Mucosa of descending colon (tissue), 3 donors: Measurements from ENCODE around the gene ADGRF3. TPM values are rescaled to one million over a fixed set of nuclear protein-coding genes. Genes with fewer than 3 reads are reported as not detected.
A peak's percentile ranks its signal among the peaks of the same experiment; 100 is the strongest.
"Not testable (repeated sequence)": the region's sequence is repeated elsewhere in the genome, so short reads cannot be mapped to it uniquely, and the experiment has no call there.

Source experiments
- ATAC-seq: fragments of 200-7000 bp; cut with Tn5 transposase; one replicate; pipeline ENCODE4 v1.9.1; 2020; ENCODE audit warnings: mild to moderate bottlenecking, moderate library complexity
- DNase-seq, 3 donors: peaks; one replicate each; pipeline ENCODE4 v3.0.0-alpha.2; 2020
- H3K36me3 ChIP-seq: fragments of 200-600 bp; one replicate; pipeline ENCODE4 v1.8.0; 2021; ENCODE audit warnings: low read depth, mild to moderate bottlenecking
- H3K4me1 ChIP-seq: fragments of 200-600 bp; one replicate; pipeline ENCODE4 v1.8.0; 2021; ENCODE audit warnings: low read depth, mild to moderate bottlenecking
- H3K4me3 ChIP-seq: fragments of 200-600 bp; one replicate; pipeline ENCODE4 v1.8.0; 2021; ENCODE audit warnings: mild to moderate bottlenecking
- H3K9me3 ChIP-seq: fragments of 200-600 bp; one replicate; pipeline ENCODE4 v1.8.0; 2021; ENCODE audit warnings: mild to moderate bottlenecking
- intact Hi-C, 2 donors: fragments of 100-400 bp; cut with DNase I in 1 of 2; cut with micrococcal nuclease in 1 of 2; formaldehyde crosslinking; loops; one replicate each; pipeline versions ENCODE4 v1.11.0 to v1.11.1; 2022; cut with DNase I, micrococcal nuclease
- total RNA-seq, 3 donors: library from RNA; stranded (reverse); fragmentation: NEBNext Ultra II Directional in 2 of 3; extraction: Animal tissue kit (Norgen Biotek cat#: 25700) in 2 of 3; gene quantifications; one replicate each; pipeline versions ENCODE4 v1.2.1 to v1.2.4, GENCODE V29; 2021 to 2023
- TF ChIP-seq, protein P1 (sequence below): fragments of 200-600 bp; IDR thresholded peaks from one replicate; pipeline ENCODE4 v1.8.0; 2022; ENCODE audit warnings: antibody characterized with exemption, mild to moderate bottlenecking
- donor health status: DM: no; HTN: no; CAD: no; lungs with moderate emphysema.
- donor health status: DM: no; HTN: no; CAD: no.
- donor health status: DM: no; HTN: yes; CAD: no.

The ADGRF3 gene
- total RNA-seq, 3 donors from 2014 or later, result 0.13 to 0.77 (median 0.32) TPM

GRCh38 chr2:26336719-26337118 is 9.9 kb downstream of the ADGRF3 start:
- intact Hi-C loops, result no loop called here
- no peaks in the 10 kb centered on the region for H3K9me3 ChIP-seq
- TF ChIP-seq, protein P1, sequence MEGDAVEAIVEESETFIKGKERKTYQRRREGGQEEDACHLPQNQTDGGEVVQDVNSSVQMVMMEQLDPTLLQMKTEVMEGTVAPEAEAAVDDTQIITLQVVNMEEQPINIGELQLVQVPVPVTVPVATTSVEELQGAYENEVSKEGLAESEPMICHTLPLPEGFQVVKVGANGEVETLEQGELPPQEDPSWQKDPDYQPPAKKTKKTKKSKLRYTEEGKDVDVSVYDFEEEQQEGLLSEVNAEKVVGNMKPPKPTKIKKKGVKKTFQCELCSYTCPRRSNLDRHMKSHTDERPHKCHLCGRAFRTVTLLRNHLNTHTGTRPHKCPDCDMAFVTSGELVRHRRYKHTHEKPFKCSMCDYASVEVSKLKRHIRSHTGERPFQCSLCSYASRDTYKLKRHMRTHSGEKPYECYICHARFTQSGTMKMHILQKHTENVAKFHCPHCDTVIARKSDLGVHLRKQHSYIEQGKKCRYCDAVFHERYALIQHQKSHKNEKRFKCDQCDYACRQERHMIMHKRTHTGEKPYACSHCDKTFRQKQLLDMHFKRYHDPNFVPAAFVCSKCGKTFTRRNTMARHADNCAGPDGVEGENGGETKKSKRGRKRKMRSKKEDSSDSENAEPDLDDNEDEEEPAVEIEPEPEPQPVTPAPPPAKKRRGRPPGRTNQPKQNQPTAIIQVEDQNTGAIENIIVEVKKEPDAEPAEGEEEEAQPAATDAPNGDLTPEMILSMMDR, result no peak
- no peak overlapping the region for H3K4me3 ChIP-seq
- no peaks in the 10 kb centered on the region for H3K4me1 ChIP-seq
- no peak for ATAC-seq
- DNase-seq, result no peak
- H3K36me3 ChIP-seq, result no peaks in the 10 kb centered on the region

DNA sequence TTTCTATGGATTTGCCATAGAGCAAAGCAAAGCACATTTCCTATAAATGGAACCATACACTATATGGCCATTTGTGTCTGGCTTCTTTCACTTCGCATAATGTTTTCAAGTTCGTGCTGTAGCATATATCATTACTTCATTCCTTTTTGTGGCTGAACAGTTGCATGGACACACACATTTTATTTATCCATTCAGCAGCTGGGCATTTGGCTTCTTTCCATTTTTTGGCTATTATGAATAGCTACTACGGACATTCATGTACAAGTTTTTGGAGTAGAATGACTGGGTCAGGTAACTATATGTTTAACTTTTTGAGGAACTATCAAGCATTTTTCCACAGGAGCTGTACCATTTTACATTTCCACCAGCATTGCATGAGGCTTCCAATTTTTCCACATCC is 11.4 kb downstream of the ADGRF3 start:
- H3K36me3 ChIP-seq, result no peaks in the 10 kb centered on the region
- DNase-seq, result no peak
- intact Hi-C loops, result no loop called here
- no peaks in the 10 kb centered on the region for H3K9me3 ChIP-seq
- no peaks in the 10 kb centered on the region for H3K4me1 ChIP-seq
- TF ChIP-seq, protein P1, result no peak
- no peak overlapping the region for H3K4me3 ChIP-seq
- no peak for ATAC-seq

DNA sequence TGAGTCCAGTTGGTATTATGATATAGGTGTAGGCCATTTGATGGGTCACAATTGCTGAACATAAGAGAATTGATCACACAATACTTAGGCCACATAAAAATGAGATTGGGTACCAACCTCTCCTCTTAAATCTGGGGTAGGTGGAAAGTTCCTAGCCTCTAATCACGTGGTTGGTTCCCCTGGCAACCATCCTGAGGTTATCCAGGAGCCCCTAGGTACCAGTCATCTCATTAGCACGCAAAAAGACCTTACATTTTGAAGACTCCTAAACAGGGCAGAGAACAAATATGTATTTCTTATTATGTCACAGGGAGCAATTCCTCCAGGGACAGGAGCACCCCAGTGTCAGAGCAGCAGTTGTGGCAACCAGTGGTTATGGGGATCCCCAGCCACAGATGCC is 13.3 kb downstream of the ADGRF3 start:
- TF ChIP-seq, protein P1, result no peak
- Histone ChIP-seq H3K36me3 (no peaks in the 10 kb centered on the region), H3K4me3 (no peak overlapping the region), H3K9me3 (no peaks in the 10 kb centered on the region), H3K4me1 (no peaks in the 10 kb centered on the region)
- DNase-seq (no peak), ATAC-seq (no peak)
- intact Hi-C loops, result no loop called here

DNA sequence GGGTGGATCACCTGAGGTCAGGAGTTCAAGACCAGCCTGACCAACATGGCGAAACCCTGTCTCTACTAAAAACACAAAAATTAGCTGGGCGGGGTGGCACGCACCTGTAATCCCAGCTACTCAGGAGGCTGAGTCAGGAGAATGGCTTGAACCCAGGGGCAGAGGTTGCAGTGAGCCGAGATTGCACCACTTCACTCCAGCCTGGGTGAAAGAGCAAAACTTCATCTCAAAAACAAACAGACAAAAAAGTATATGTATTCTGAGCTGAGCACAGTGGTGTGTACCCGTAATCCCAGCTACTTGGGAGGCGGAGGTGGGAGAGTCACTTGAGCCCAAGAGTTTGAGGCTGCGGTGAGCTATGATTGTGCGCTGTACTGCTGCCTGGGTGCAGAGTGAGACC is 15.3 kb downstream of the ADGRF3 start:
- ATAC-seq, H3K4me1 ChIP-seq, intact Hi-C loops, H3K9me3 ChIP-seq, H3K36me3 ChIP-seq, DNase-seq, H3K4me3 ChIP-seq: not testable (repeated sequence)

GRCh38 chr2:26330604-26331003 is 16.0 kb downstream of the ADGRF3 start:
- Histone ChIP-seq H3K9me3 (no peaks in the 10 kb centered on the region), H3K4me1 (no peaks in the 10 kb centered on the region), H3K4me3 (no peak overlapping the region), H3K36me3 (no peaks in the 10 kb centered on the region)
- intact Hi-C loops, result no loop called here
- TF ChIP-seq, protein P1, result no peak
- ATAC-seq (no peak), DNase-seq (no peak)

DNA sequence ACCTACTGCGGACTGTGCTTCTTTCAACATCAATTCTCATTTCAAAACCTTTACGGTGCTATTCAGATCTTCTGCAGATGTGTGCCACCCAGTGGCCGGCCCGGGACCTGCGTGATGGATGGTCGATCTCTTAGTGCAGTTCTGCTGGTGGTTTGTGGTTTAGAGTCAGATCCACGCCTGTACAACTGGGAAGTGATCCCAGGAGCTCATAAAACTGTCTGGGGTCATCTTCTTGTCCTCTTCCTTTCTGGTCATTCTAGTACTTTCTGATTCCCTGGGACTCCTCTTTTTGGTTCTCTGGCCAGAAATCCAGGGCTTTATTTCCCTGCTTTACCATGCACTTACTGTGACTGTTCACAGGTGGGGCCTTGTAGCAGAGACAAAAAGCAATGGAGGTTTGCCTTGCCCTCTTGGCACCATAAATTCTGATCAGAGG is 16.5 kb downstream of the ADGRF3 start:
- Histone ChIP-seq H3K4me3 (no peak overlapping the region), H3K36me3 (no peaks in the 10 kb centered on the region), H3K9me3 (no peaks in the 10 kb centered on the region), H3K4me1 (no peaks in the 10 kb centered on the region)
- ATAC-seq, result peak; percentile 99
- DNase-seq, result peak; percentile 84 to 97 (median 92)
- TF ChIP-seq, protein P1, result peak; percentile 70
- intact Hi-C loops, result no loop called here

DNA sequence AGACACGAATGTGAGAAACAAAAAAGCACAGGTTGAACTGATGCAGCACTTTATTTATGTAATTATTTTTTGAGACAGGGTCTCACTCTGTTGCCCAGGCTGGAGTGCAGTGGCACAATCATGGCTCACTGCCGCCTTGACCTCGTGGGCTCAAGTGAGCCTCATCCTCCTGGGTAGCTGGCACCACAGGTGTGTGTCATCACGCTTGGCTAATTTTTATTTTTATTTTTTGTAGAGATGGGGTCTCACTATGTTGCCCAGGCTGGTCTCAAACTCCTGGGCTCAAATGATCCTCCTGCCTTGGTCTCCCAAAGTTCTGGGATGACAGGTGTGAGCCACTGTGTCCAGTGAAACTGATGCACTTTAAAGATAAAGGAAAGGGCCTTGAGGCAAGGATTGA is 17.5 kb downstream of the ADGRF3 start:
- H3K36me3 ChIP-seq, intact Hi-C loops, ATAC-seq, H3K9me3 ChIP-seq, H3K4me1 ChIP-seq, DNase-seq, H3K4me3 ChIP-seq: not testable (repeated sequence)
